Measurements from ENCODE around the gene RPL6. TPM values are rescaled to one million over a fixed set of nuclear protein-coding genes. Genes with fewer than 3 reads are reported as not detected.
"Not testable (repeated sequence)": the region's sequence is repeated elsewhere in the genome, so short reads cannot be mapped to it uniquely, and the experiment has no call there.

Gene RPL6
- total RNA-seq, 1 experiment from 2014 or later, result 2,095 TPM

GRCh38 chr12:112406519-112407488 is 2.6 kb downstream of the RPL6 start:
- peaks cover 69% of the 10 kb centered on the region for H3K36me3 Mint-ChIP-seq (ENCODE audit: insufficient read depth, unreplicated experiment)
- H3K27ac Mint-ChIP-seq (ENCODE audit: low read depth, unreplicated experiment), result peak overlapping the region; percentile 100
- H3K4me1 Mint-ChIP-seq (ENCODE audit: insufficient read depth, unreplicated experiment), result peaks cover 16% of the 10 kb centered on the region
- TF ChIP-seq CTCF (IDR thresholded peaks at IDR 0.05; ENCODE audit: unreplicated experiment), result no peak
- peak overlapping the region; percentile 99 for H3K4me3 Mint-ChIP-seq (ENCODE audit: unreplicated experiment)
- H3K27me3 Mint-ChIP-seq (ENCODE audit: insufficient read depth, unreplicated experiment), result no peaks in the 10 kb centered on the region
- CTCF ChIA-PET, result interaction anchor here (0.6 kb wide), 1 partner anchor 286 kb away, joined by 3 read pairs; no protein-coding TSS in a partner anchor
- intact Hi-C loops (cut with micrococcal nuclease), result no loop called here
- H3K9me3 Mint-ChIP-seq (ENCODE audit: unreplicated experiment), result no peaks in the 10 kb centered on the region
- no TSS peak for BruUV-seq (replicated peaks)
- no peak for DNase-seq (ENCODE audit: unreplicated experiment)
- POLR2A ChIA-PET, result no interaction called here

GRCh38 chr12:112401903-112402498 is 7.4 kb downstream of the RPL6 start:
- H3K4me1 Mint-ChIP-seq (ENCODE audit: insufficient read depth, unreplicated experiment), result peaks cover 1% of the 10 kb centered on the region
- no peaks in the 10 kb centered on the region for H3K9me3 Mint-ChIP-seq (ENCODE audit: unreplicated experiment)
- POLR2A ChIA-PET, result interaction anchor here (0.7 to 1.2 kb wide), 3 partner anchors 10 to 387 kb away, joined by 3 read pairs; no protein-coding TSS in a partner anchor
- no peaks in the 10 kb centered on the region for H3K27me3 Mint-ChIP-seq (ENCODE audit: insufficient read depth, unreplicated experiment)
- intact Hi-C loops (cut with micrococcal nuclease), result no loop called here
- TF ChIP-seq CTCF (IDR thresholded peaks at IDR 0.05; ENCODE audit: unreplicated experiment), result no peak
- no peak overlapping the region for H3K27ac Mint-ChIP-seq (ENCODE audit: low read depth, unreplicated experiment)
- no TSS peak for BruUV-seq (replicated peaks)
- no peak for DNase-seq (ENCODE audit: unreplicated experiment)
- H3K36me3 Mint-ChIP-seq (ENCODE audit: insufficient read depth, unreplicated experiment), result peaks cover 40% of the 10 kb centered on the region
- CTCF ChIA-PET, result interaction anchor here (0.6 kb wide), 1 partner anchor 22 kb away, joined by 3 read pairs; no protein-coding TSS in a partner anchor
- no peak overlapping the region for H3K4me3 Mint-ChIP-seq (ENCODE audit: unreplicated experiment)

- H3K36me3 Mint-ChIP-seq (ENCODE audit: insufficient read depth, unreplicated experiment), result peaks cover 30% of the 10 kb centered on the region
- BruUV-seq (replicated peaks), result no TSS peak
- intact Hi-C loops (cut with micrococcal nuclease), result no loop called here
- no peak overlapping the region for H3K4me3 Mint-ChIP-seq (ENCODE audit: unreplicated experiment)
- no peaks in the 10 kb centered on the region for H3K9me3 Mint-ChIP-seq (ENCODE audit: unreplicated experiment)
- CTCF ChIA-PET, result interaction anchor here (1.1 to 1.3 kb wide), 2 partner anchors 10 to 203 kb away, joined by 4 to 5 read pairs; no protein-coding TSS in a partner anchor
- TF ChIP-seq CTCF (IDR thresholded peaks at IDR 0.05; ENCODE audit: unreplicated experiment), result no peak
- POLR2A ChIA-PET, result interaction anchor here (0.7 kb wide), 1 partner anchor 386 kb away, joined by 3 read pairs; no protein-coding TSS in a partner anchor
- no peak overlapping the region for H3K27ac Mint-ChIP-seq (ENCODE audit: low read depth, unreplicated experiment)
- H3K27me3 Mint-ChIP-seq (ENCODE audit: insufficient read depth, unreplicated experiment), result no peaks in the 10 kb centered on the region
- no peaks in the 10 kb centered on the region for H3K4me1 Mint-ChIP-seq (ENCODE audit: insufficient read depth, unreplicated experiment)
- no peak for DNase-seq (ENCODE audit: unreplicated experiment)
Observed at GRCh38 chr12:112401054-112401453, 8.4 kb downstream of the RPL6 start.

GRCh38 chr12:112393328-112393727 is 16.1 kb downstream of the RPL6 start:
- POLR2A ChIA-PET, result interaction anchor here (0.6 to 1.3 kb wide), 3 partner anchors 12 to 114 kb away, joined by 3 to 6 read pairs (median 3); no protein-coding TSS in a partner anchor
- Mint-ChIP-seq H3K36me3 (ENCODE audit: insufficient read depth, unreplicated experiment) (no peaks in the 10 kb centered on the region), H3K9me3 (ENCODE audit: unreplicated experiment) (peaks cover 7% of the 10 kb centered on the region), H3K4me1 (ENCODE audit: insufficient read depth, unreplicated experiment) (no peaks in the 10 kb centered on the region), H3K27ac (ENCODE audit: low read depth, unreplicated experiment) (no peak overlapping the region), H3K4me3 (ENCODE audit: unreplicated experiment) (no peak overlapping the region), H3K27me3 (ENCODE audit: insufficient read depth, unreplicated experiment) (no peaks in the 10 kb centered on the region)
- TF ChIP-seq CTCF (IDR thresholded peaks at IDR 0.05; ENCODE audit: unreplicated experiment), result no peak
- DNase-seq (ENCODE audit: unreplicated experiment), result no peak
- BruUV-seq (replicated peaks), result no TSS peak
- CTCF ChIA-PET, result interaction anchor here (0.6 to 0.7 kb wide), 2 partner anchors 193 to 225 kb away, joined by 3 to 6 read pairs; no protein-coding TSS in a partner anchor
- intact Hi-C loops (cut with micrococcal nuclease), result no loop called here

GRCh38 chr12:112389922-112390654 is 19.3 kb downstream of the RPL6 start:
- intact Hi-C loops (cut with micrococcal nuclease), result loop anchor here (10.0 kb wide), 2 partner anchors 135 to 545 kb away; partner anchors contain the start of gene MAPKAPK5
- H3K9me3 Mint-ChIP-seq (ENCODE audit: unreplicated experiment); H3K27me3 Mint-ChIP-seq (ENCODE audit: insufficient read depth, unreplicated experiment); H3K36me3 Mint-ChIP-seq (ENCODE audit: insufficient read depth, unreplicated experiment); DNase-seq (ENCODE audit: unreplicated experiment); H3K4me1 Mint-ChIP-seq (ENCODE audit: insufficient read depth, unreplicated experiment); H3K4me3 Mint-ChIP-seq (ENCODE audit: unreplicated experiment); POLR2A ChIA-PET; BruUV-seq (replicated peaks); H3K27ac Mint-ChIP-seq (ENCODE audit: low read depth, unreplicated experiment): not testable (repeated sequence)
- CTCF ChIA-PET, result interaction anchor here (0.9 to 4.4 kb wide), 2 partner anchors 192 to 287 kb away, joined by 3 to 60 read pairs; no protein-coding TSS in a partner anchor

Data from MCF 10A (cell line).